Loucy (cell line): ENCODE measurements around the gene CAMK2D.

Experiments used
- CTCF ChIP-seq: fragments of 200-600 bp; sonication (generic); conservative IDR thresholded peaks from 2 replicates; pipeline ENCODE4 v1.5.1; 2014; ENCODE audit warnings: mild to moderate bottlenecking, antibody characterized with exemption, low read length
- EZH2phosphoT487 ChIP-seq: fragments of 200-600 bp; IDR thresholded peaks from 2 replicates; pipeline ENCODE4 v1.6.1; 2018; ENCODE audit warnings: antibody characterized with exemption, mild to moderate bottlenecking, moderate library complexity, borderline replicate concordance

- TF ChIP-seq CTCF = no peak
- no peak for TF ChIP-seq EZH2phosphoT487
These were observed 300.3 kb downstream of the CAMK2D start for GRCh38 chr4:113461281-113461680.
